ENCODE results near the gene PHTF2.

DNA sequence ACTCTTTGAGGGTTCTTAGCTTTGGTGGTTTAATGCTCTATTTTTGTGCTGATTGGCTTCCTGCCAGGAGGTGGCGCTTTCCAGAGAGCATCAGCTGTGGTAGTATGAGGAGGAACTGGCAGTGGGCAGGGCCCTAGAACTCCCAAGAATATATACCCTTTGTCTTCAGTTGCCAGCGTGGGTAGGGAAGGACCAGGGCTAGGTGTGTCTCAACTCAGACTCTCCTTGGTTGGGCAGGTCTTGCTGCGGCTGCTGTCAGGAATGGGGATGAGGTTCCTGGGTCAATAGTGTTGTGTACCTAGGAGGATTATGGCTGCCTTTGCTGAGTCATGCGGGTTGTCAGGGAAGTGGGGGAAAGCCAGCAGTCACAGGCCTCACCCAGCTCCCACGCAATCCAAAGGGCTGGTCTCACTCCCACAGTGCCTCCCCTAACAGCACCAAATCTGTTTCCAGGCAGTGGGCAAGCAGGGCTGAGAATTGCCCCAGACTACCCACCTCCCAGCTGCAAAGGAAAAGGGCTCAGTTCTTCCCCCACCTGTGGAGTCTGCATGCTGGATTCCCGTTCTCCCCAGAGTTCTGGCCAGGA, 191.5 kb downstream of the PHTF2 start:
- TF ChIP-seq, protein P1, sequence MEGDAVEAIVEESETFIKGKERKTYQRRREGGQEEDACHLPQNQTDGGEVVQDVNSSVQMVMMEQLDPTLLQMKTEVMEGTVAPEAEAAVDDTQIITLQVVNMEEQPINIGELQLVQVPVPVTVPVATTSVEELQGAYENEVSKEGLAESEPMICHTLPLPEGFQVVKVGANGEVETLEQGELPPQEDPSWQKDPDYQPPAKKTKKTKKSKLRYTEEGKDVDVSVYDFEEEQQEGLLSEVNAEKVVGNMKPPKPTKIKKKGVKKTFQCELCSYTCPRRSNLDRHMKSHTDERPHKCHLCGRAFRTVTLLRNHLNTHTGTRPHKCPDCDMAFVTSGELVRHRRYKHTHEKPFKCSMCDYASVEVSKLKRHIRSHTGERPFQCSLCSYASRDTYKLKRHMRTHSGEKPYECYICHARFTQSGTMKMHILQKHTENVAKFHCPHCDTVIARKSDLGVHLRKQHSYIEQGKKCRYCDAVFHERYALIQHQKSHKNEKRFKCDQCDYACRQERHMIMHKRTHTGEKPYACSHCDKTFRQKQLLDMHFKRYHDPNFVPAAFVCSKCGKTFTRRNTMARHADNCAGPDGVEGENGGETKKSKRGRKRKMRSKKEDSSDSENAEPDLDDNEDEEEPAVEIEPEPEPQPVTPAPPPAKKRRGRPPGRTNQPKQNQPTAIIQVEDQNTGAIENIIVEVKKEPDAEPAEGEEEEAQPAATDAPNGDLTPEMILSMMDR (IDR thresholded peaks at IDR 0.05; ENCODE audit: low read length), result peak; percentile 74
- TF ChIP-seq EZH2 (IDR thresholded peaks at IDR 0.05; ENCODE audit: borderline replicate concordance, low read length), result no peak
